K562 (cell line): ENCODE data around the gene COX11. TPM values are rescaled to one million over a fixed set of nuclear protein-coding genes. Genes with fewer than 3 reads are reported as not detected.

Experiments used
- ATAC-seq: fragments of 200-7000 bp; cut with Tn5 transposase; 3 replicates; pipeline ENCODE4 v1.9.1; 2020; ENCODE audit warnings: moderate library complexity
- BruUV-seq: library from RNA; stranded (reverse); fragments of 400-500 nt; replicated peaks from 2 replicates; lab custom pipeline; 2021; lab: Mats Ljungman, UMichigan
- CTCF ChIA-PET: fragments of 300-600 bp; formaldehyde crosslinking; extraction: SDS; loops from one replicate; lab custom pipeline; 2021; ENCODE audit warnings: low intra/inter-chr PET ratio; lab: Yijun Ruan, JAX
- POLR2A ChIA-PET: fragments of 300-600, 350-650 bp; sonication (Branson Sonifier 250); formaldehyde crosslinking; extraction: SDS; loops from one replicate; lab custom pipeline; 2021; ENCODE audit warnings: antibody characterized with exemption, inconsistent platforms; lab: Yijun Ruan, JAX
- DNase-seq, 4 experiments: peaks; one replicate each; pipeline versions ENCODE4 v3.0.0 to v3.0.0-alpha.2; 2011 to 2018; ENCODE audit warnings: low spot score in 3 of 4, mixed read lengths in 3 of 4; ENCODE audit errors: extremely low read depth in 1 of 4
- FAIRE-seq: peaks from 2 replicates; lab custom pipeline; 2011; peaks lifted over from hg19 to GRCh38; lab: Jason Lieb, UNC
- H2AFZ ChIP-seq: 2 replicates; pipeline ENCODE4 v1.6.0; 2011; ENCODE audit warnings: low read depth, low read length, control low read depth, inconsistent platforms
- H3K27ac ChIP-seq: fragments of 200-600 bp; 3 replicates; pipeline ENCODE4 v1.8.0; 2011; ENCODE audit warnings: low read depth, mild to moderate bottlenecking, control low read depth, inconsistent platforms, low read length, moderate library complexity, mixed read lengths; ENCODE audit errors: extremely low read depth
- H3K27me3 ChIP-seq, 2 experiments: fragments of 300-600 bp in 1 of 2; 2 replicates in 1 of 2; 3 replicates in 1 of 2; pipeline versions ENCODE4 v1.6.0 to v1.8.0; 2011; ENCODE audit warnings: inconsistent platforms in 2 of 2, low read length in 2 of 2, mild to moderate bottlenecking in 1 of 2, mixed read lengths in 1 of 2, moderate library complexity in 1 of 2; ENCODE audit not compliant: control insufficient read depth in 2 of 2, insufficient read depth in 2 of 2
- H3K36me3 ChIP-seq: fragments of 300-600 bp; 3 replicates; pipeline ENCODE4 v1.8.0; 2011; ENCODE audit warnings: mild to moderate bottlenecking, low read length, inconsistent platforms; ENCODE audit not compliant: control insufficient read depth, insufficient read depth
- H3K4me1 ChIP-seq, 2 experiments: fragments of 200-600 bp in 1 of 2; replicated peaks in 1 of 2; 2 replicates in 1 of 2; 3 replicates in 1 of 2; pipeline versions ENCODE4 v1.5.1 to v1.8.0; 2011; ENCODE audit warnings: inconsistent platforms in 2 of 2, low read length in 2 of 2, mild to moderate bottlenecking in 1 of 2, mixed read lengths in 1 of 2, moderate library complexity in 1 of 2; ENCODE audit not compliant: control insufficient read depth in 2 of 2, insufficient read depth in 2 of 2
- H3K4me2 ChIP-seq: 2 replicates; pipeline ENCODE4 v1.6.1; 2011; ENCODE audit warnings: low read length, control low read depth, inconsistent platforms, mixed read lengths; ENCODE audit not compliant: insufficient read depth
- H3K4me3 ChIP-seq: fragments of 200-600 bp; sonication (generic), shearing (Covaris generic); 2 replicates; pipeline ENCODE4 v1.5.1; 2016; ENCODE audit warnings: control low read depth, inconsistent platforms
- H3K79me2 ChIP-seq: fragments of 200-600 bp; 3 replicates; pipeline ENCODE4 v1.8.0; 2011; ENCODE audit warnings: low read length, inconsistent platforms; ENCODE audit not compliant: control insufficient read depth, insufficient read depth
- H3K9ac ChIP-seq, 2 experiments: 2 replicates each; pipeline versions ENCODE4 v1.6.0 to v1.6.1; 2011; ENCODE audit warnings: low read depth in 2 of 2, low read length in 2 of 2, control low read depth in 1 of 2, inconsistent platforms in 1 of 2, mild to moderate bottlenecking in 1 of 2, mixed read lengths in 1 of 2; ENCODE audit not compliant: insufficient read depth in 1 of 2
- H3K9me1 ChIP-seq: one replicate; pipeline ENCODE4 v1.6.0; 2011; ENCODE audit warnings: inconsistent platforms, mild to moderate bottlenecking, low read length, moderate library complexity; ENCODE audit not compliant: control insufficient read depth, insufficient read depth
- H3K9me3 ChIP-seq: replicated peaks from 2 replicates; pipeline ENCODE4 v1.5.1; 2011; ENCODE audit warnings: low read depth, low read length, inconsistent platforms; ENCODE audit not compliant: control insufficient read depth, insufficient read depth
- H4K20me1 ChIP-seq: replicated peaks from 2 replicates; pipeline ENCODE4 v1.6.1; 2011; ENCODE audit warnings: low read length, inconsistent platforms, mixed read lengths; ENCODE audit not compliant: control insufficient read depth, insufficient read depth
- CTCF ChIP-seq, 3 experiments: IDR thresholded peaks in 2 of 3; conservative IDR thresholded peaks in 1 of 3; 2 replicates each; pipeline ENCODE4 v1.5.1; 2011 to 2012; ENCODE audit warnings: low read length in 3 of 3, mild to moderate bottlenecking in 3 of 3, control low read depth in 2 of 3, improper control_type of control experiment in 1 of 3, inconsistent platforms in 1 of 3, low read depth in 1 of 3, mixed read lengths in 1 of 3, moderate library complexity in 1 of 3; ENCODE audit not compliant: insufficient read depth in 2 of 3
- E4F1 ChIP-seq: fragments of 250-450 bp; sonication (Bioruptor Pico); IDR thresholded peaks from 2 replicates; pipeline ENCODE4 v1.5.0; 2021; ENCODE audit warnings: mild to moderate bottlenecking, borderline replicate concordance
- EP400 ChIP-seq: fragments of 450-650 bp; IDR thresholded peaks from 2 replicates; pipeline ENCODE4 v1.6.1; 2017; ENCODE audit warnings: antibody characterized with exemption, mild to moderate bottlenecking, moderate library complexity
- ETS2 ChIP-seq: IDR thresholded peaks from 2 replicates; pipeline ENCODE4 v1.6.1; 2016; ENCODE audit warnings: borderline replicate concordance, missing genetic modification characterization, mild to moderate bottlenecking, moderate library complexity, missing compliant biosample characterization; ENCODE audit not compliant: poor library complexity, severe bottlenecking
- ETV1 ChIP-seq: fragments of 450-650 bp; conservative IDR thresholded peaks from 2 replicates; pipeline ENCODE4 v1.6.1; 2016; ENCODE audit warnings: missing genetic modification characterization, control low read depth, low read depth, missing compliant biosample characterization
- MBD2 ChIP-seq: sonication (generic); IDR thresholded peaks from 2 replicates; pipeline ENCODE4 v1.6.1; 2016; ENCODE audit warnings: low read depth, borderline replicate concordance
- MCM3 ChIP-seq: fragments of 450-650 bp; IDR thresholded peaks from 2 replicates; pipeline ENCODE4 v1.6.1; 2016
- MECOM ChIP-seq: fragments of 250-450 bp; sonication (Bioruptor Pico); IDR thresholded peaks from 2 replicates; pipeline ENCODE4 v1.8.0; 2022; ENCODE audit warnings: inconsistent platforms
- MYNN ChIP-seq, 2 experiments: sonication (generic); formaldehyde crosslinking in 1 of 2; IDR thresholded peaks; 2 replicates each; pipeline versions ENCODE4 v1.5.0 to v1.6.1; 2016 to 2020; ENCODE audit warnings: antibody characterized with exemption in 1 of 2, missing genetic modification reagents in 1 of 2
- NELFE ChIP-seq: IDR thresholded peaks from 2 replicates; pipeline ENCODE4 v1.6.1; 2011; ENCODE audit warnings: mild to moderate bottlenecking; ENCODE audit not compliant: insufficient read depth, insufficient read length
- RAD21 ChIP-seq, 2 experiments: fragments of 250-450 bp in 1 of 2; fragments of 450-650 bp in 1 of 2; sonication (Bioruptor Pico) in 1 of 2; formaldehyde crosslinking in 1 of 2; IDR thresholded peaks in 1 of 2; conservative IDR thresholded peaks in 1 of 2; 2 replicates each; pipeline versions ENCODE4 v1.4.0 to v1.8.0; 2020 to 2022; ENCODE audit warnings: mild to moderate bottlenecking in 2 of 2, moderate library complexity in 1 of 2
- SIN3A ChIP-seq, 2 experiments: fragments of 150-350 bp in 1 of 2; IDR thresholded peaks; 2 replicates each; pipeline ENCODE4 v1.6.1; 2011 to 2016; ENCODE audit warnings: borderline replicate concordance in 2 of 2, low read depth in 2 of 2, low read length in 2 of 2, mild to moderate bottlenecking in 2 of 2, moderate library complexity in 2 of 2; ENCODE audit not compliant: control insufficient read depth in 1 of 2
- ZNF695 ChIP-seq: fragments of 450-650 bp; formaldehyde crosslinking; IDR thresholded peaks from 2 replicates; pipeline ENCODE4 v1.4.0; 2020; ENCODE audit warnings: mild to moderate bottlenecking, moderate library complexity
- WGBS: fragments of 100-300 bp; shearing (Covaris generic); methylation state at CpG from one replicate; pipeline ENCODE4 v1.1.6; 2016; ENCODE audit warnings: low coverage, mixed read lengths; ENCODE audit not compliant: insufficient coverage; ENCODE audit errors: missing lambda C conversion rate; 5-methylcytosine and 5-hydroxymethylcytosine counted together
- in situ Hi-C: fragments of 300-500 bp; cut with MboI; formaldehyde crosslinking; loops from 4 replicates; pipeline ENCODE4 v1.15.0; 2018; ENCODE audit warnings: inconsistent platforms, mixed read lengths
- intact Hi-C: fragments of 100-400 bp; cut with micrococcal nuclease; formaldehyde crosslinking; loops from 2 replicates; pipeline ENCODE4 v1.14.2; 2022
- polyA plus RNA-seq, 8 experiments: library from polyadenylated mRNA; depleted of rRNA in 4 of 8; stranded (reverse) in 5 of 8; unstranded in 3 of 8; fragments of >200 nt; fragmentation: Nextera tagmentation in 2 of 8; fragmentation: Illumina TruSeq in 1 of 8; extraction: Ambion mirVana in 2 of 8; extraction: Trizol in 1 of 8; gene quantifications; 2 replicates each; pipeline versions ENCODE4 v1.2.1 to v1.2.3, GENCODE V29; 2011 to 2014; ENCODE audit warnings: inconsistent platforms in 1 of 8, missing spikeins in 1 of 8
- total RNA-seq, 7 experiments: library from RNA; depleted of rRNA in 6 of 7; stranded (reverse); fragments of >200 nt in 6 of 7; fragmentation: Illumina TruSeq in 2 of 7; extraction: Trizol in 2 of 7; gene quantifications; 2 replicates each; pipeline versions ENCODE4 v1.2.1 to v1.2.3, GENCODE V29; 2011 to 2021; ENCODE audit warnings: low replicate concordance in 1 of 7

The COX11 gene
- total and polyA plus RNA-seq, 9 of the 15 experiments (the other 6 are each of a cell fraction or from before 2014, with no cell fraction given) = 18.5 to 112 (median 30.7) TPM

GRCh38 chr17:55005520-55005919 is 37.1 kb upstream of the COX11 start (continued):
- TF ChIP-seq CTCF (IDR thresholded peaks at IDR 0.05 in 2 of 3, conservative IDR thresholded peaks at IDR 0.05 in 1 of 3; ENCODE audit: insufficient read depth in 2 of 3, low read depth in 1 of 3, low read length in 3 of 3) (peak; percentile 31 to 57 (median 50); a peak in 5 of 6 replicates), RAD21 (CRISPR knock-in tag; conservative IDR thresholded peaks at IDR 0.05 in 1 of 2, IDR thresholded peaks at IDR 0.05 in 1 of 2) (peak in 1 of 2 experiments; percentile 54; a peak in 2 of 4 replicates), MECOM (CRISPR knock-in tag) (no peak), EP400 (no peak)

- no peaks in the 10 kb centered on the region for H3K79me2 ChIP-seq
- H3K4me2 ChIP-seq = no peak overlapping the region
- H2AFZ ChIP-seq = no peak overlapping the region
- H3K4me1 ChIP-seq = no peaks in the 10 kb centered on the region
- FAIRE-seq (no peak), DNase-seq (no peak), ATAC-seq (no peak)
- ChIA-PET POLR2A (interaction anchor here (0.7 to 1.5 kb wide), 3 partner anchors 12 to 229 kb away, joined by 3 to 6 read pairs (median 3); no protein-coding TSS in a partner anchor), CTCF (no interaction called here)
- H4K20me1 ChIP-seq = no peaks in the 10 kb centered on the region
- H3K9ac ChIP-seq = no peak overlapping the region
- no TSS peak for BruUV-seq
- 66% methylated on average over 3 of the region's 5 CpGs for WGBS
- no peak overlapping the region for H3K27ac ChIP-seq
- H3K27me3 ChIP-seq = no peaks in the 10 kb centered on the region
- intact Hi-C loops = no loop called here
- in situ Hi-C loops = no loop called here
- no peaks in the 10 kb centered on the region for H3K9me1 ChIP-seq
- peaks cover 24% of the 10 kb centered on the region; the same call in 1 of the 3 replicates for H3K36me3 ChIP-seq
- no peaks in the 10 kb centered on the region for H3K9me3 ChIP-seq
- no peak overlapping the region for H3K4me3 ChIP-seq
- no peak for TF ChIP-seq ZNF695 (CRISPR knock-in tag)
- no peak for TF ChIP-seq SIN3A (IDR thresholded peaks at IDR 0.05; ENCODE audit: borderline replicate concordance in 2 of 2, control insufficient read depth in 1 of 2, low read depth in 2 of 2, low read length in 2 of 2)
- no peak for TF ChIP-seq MCM3
- no peak for TF ChIP-seq ETV1 (tag)
- TF ChIP-seq MYNN (IDR thresholded peaks at IDR 0.05) = no peak
- TF ChIP-seq MYNN (CRISPR knock-in tag; IDR thresholded peaks at IDR 0.05) = no peak
- no peak for TF ChIP-seq E4F1 (CRISPR knock-in tag)
- no peak for TF ChIP-seq ETS2 (tag)
- TF ChIP-seq CTCF (IDR thresholded peaks at IDR 0.05 in 2 of 3, conservative IDR thresholded peaks at IDR 0.05 in 1 of 3; ENCODE audit: insufficient read depth in 2 of 3, low read depth in 1 of 3, low read length in 3 of 3) = no peak
- TF ChIP-seq MBD2 = no peak
- TF ChIP-seq NELFE = no peak
These were observed 36.0 kb upstream of the COX11 start for GRCh38 chr17:55004484-55004883.
